GM19455 (cell line): Measurements from ENCODE around the gene SYT9.
A peak's percentile ranks its signal among the peaks of the same experiment; 100 is the strongest.
"Not testable (repeated sequence)": the region's sequence is repeated elsewhere in the genome, so short reads cannot be mapped to it uniquely, and the experiment has no call there.

Source experiments
- ATAC-seq: cut with Tn5 transposase; IDR thresholded peaks from one replicate; pipeline ENCODE4 v1.9.1; 2021; ENCODE audit not compliant: unreplicated experiment

Gene SYT9

GRCh38 chr11:7499081-7499480 is 247.4 kb downstream of the SYT9 start:
- no peak for ATAC-seq

GRCh38 chr11:7500251-7500650 is 248.5 kb downstream of the SYT9 start:
- no peak for ATAC-seq

- no peak for ATAC-seq
Observed at GRCh38 chr11:7501251-7501650, 249.5 kb downstream of the SYT9 start.

- no peak for ATAC-seq
Observed at GRCh38 chr11:7501894-7502293, 250.2 kb downstream of the SYT9 start.

GRCh38 chr11:7506243-7506642 is 254.5 kb downstream of the SYT9 start:
- ATAC-seq: no peak

GRCh38 chr11:7508087-7508486 is 256.4 kb downstream of the SYT9 start:
- no peak for ATAC-seq

- ATAC-seq: no peak
Observed at GRCh38 chr11:7509966-7510365, 258.3 kb downstream of the SYT9 start.

GRCh38 chr11:7511401-7511800 is 259.7 kb downstream of the SYT9 start:
- no peak for ATAC-seq

- peak; percentile 58 for ATAC-seq
Observed at GRCh38 chr11:7512525-7513233, 261.0 kb downstream of the SYT9 start.

- ATAC-seq: peak; percentile 71
Observed at GRCh38 chr11:7513234-7514098, 261.8 kb downstream of the SYT9 start, which contains the start of gene PPFIBP2. Gene PPFIBP2 (plus strand): TSS chr11:7513999. CDS start chr11:7549476, 35,477 bp downstream.

GRCh38 chr11:7514099-7514591 is 262.4 kb downstream of the SYT9 start:
- ATAC-seq: peak; percentile 12

GRCh38 chr11:7515447-7515886 is 263.8 kb downstream of the SYT9 start:
- ATAC-seq: no peak

- no peak for ATAC-seq
Observed at GRCh38 chr11:7516475-7516874, 264.8 kb downstream of the SYT9 start.

GRCh38 chr11:7517743-7518142 is 266.0 kb downstream of the SYT9 start:
- ATAC-seq: not testable (repeated sequence)
